Fibroblast of lung (primary cell): ENCODE results near the gene RBM17.

Source experiments
- CTCF ChIP-seq, 2 donors: IDR thresholded peaks in 1 of 2; conservative IDR thresholded peaks in 1 of 2; 1 replicate in 1 of 2; 2 replicates in 1 of 2; pipeline ENCODE4 v1.5.1; 2011 to 2012; ENCODE audit warnings: low read length in 2 of 2, control low read depth in 1 of 2, inconsistent platforms in 1 of 2, low read depth in 1 of 2, mild to moderate bottlenecking in 1 of 2
- EZH2 ChIP-seq: IDR thresholded peaks from 2 replicates; pipeline ENCODE4 v1.5.1; 2012; ENCODE audit warnings: low read length, control low read depth, mild to moderate bottlenecking; ENCODE audit errors: missing control alignments

- TF ChIP-seq CTCF (conservative IDR thresholded peaks at IDR 0.05 in 1 of 2, IDR thresholded peaks at IDR 0.05 in 1 of 2; ENCODE audit: low read depth in 1 of 2, low read length in 2 of 2) (no peak), EZH2 (no peak)
These were observed 9.3 kb downstream of the RBM17 start for GRCh38 chr10:6098156-6098555.
